Gastroesophageal sphincter (tissue), 3 donors: ENCODE results near the gene HPCAL1.

Source experiments
- CTCF ChIP-seq, 4 experiments: fragments of 200-600 bp in 2 of 4; fragments of 450-650 bp in 2 of 4; sonication (generic) in 1 of 4; IDR thresholded peaks; one replicate each; pipeline ENCODE4 v1.5.1; 2017 to 2019; ENCODE audit warnings: antibody characterized with exemption in 4 of 4, mild to moderate bottlenecking in 2 of 4, moderate library complexity in 2 of 4
- EP300 ChIP-seq: sonication (generic); formaldehyde crosslinking; IDR thresholded peaks from one replicate; pipeline ENCODE4 v1.6.1; 2017; ENCODE audit warnings: antibody characterized with exemption, mild to moderate bottlenecking
- POLR2A ChIP-seq, 2 donors: fragments of 450-650 bp; IDR thresholded peaks; one replicate each; pipeline ENCODE4 v1.6.1; 2017; ENCODE audit warnings: antibody characterized with exemption in 2 of 2, mild to moderate bottlenecking in 2 of 2, moderate library complexity in 1 of 2
- POLR2AphosphoS5 ChIP-seq: sonication (generic); formaldehyde crosslinking; IDR thresholded peaks from one replicate; pipeline ENCODE4 v1.6.1; 2017; ENCODE audit warnings: antibody characterized with exemption

GRCh38 chr2:10473121-10473756 lies 170.5 kb downstream of the HPCAL1 start:
- no peak for TF ChIP-seq EP300
- no peak for TF ChIP-seq POLR2A (IDR thresholded peaks at IDR 0.05)
- no peak for TF ChIP-seq CTCF (IDR thresholded peaks at IDR 0.05)
- no peak for TF ChIP-seq POLR2AphosphoS5
